CD14-positive monocyte (primary cell): Measurements from ENCODE around the gene FFAR2. TPM values are rescaled to one million over a fixed set of nuclear protein-coding genes. Genes with fewer than 3 reads are reported as not detected.

Source experiments
- DNase-seq, 3 donors: peaks; one replicate each; pipeline ENCODE4 v3.0.0-alpha.2; 2011 to 2022
- H2AFZ ChIP-seq: 2 replicates; pipeline ENCODE4 v1.6.0; 2012; ENCODE audit warnings: mild to moderate bottlenecking, low read depth, low read length, inconsistent platforms; ENCODE audit not compliant: insufficient read depth, poor library complexity, severe bottlenecking
- H3K27ac ChIP-seq, 2 donors: 1 replicate in 1 of 2; 2 replicates in 1 of 2; pipeline ENCODE4 v1.5.1; 2012 to 2013; ENCODE audit warnings: low read length in 2 of 2, control low read depth in 1 of 2, inconsistent platforms in 1 of 2, low read depth in 1 of 2, mild to moderate bottlenecking in 1 of 2
- H3K27me3 ChIP-seq, 2 donors: one replicate each; pipeline versions ENCODE4 v1.6.0 to v1.6.1; 2011 to 2013; ENCODE audit warnings: low read length in 2 of 2; ENCODE audit not compliant: control insufficient read depth in 2 of 2, insufficient read depth in 2 of 2
- H3K36me3 ChIP-seq, 2 donors: replicated peaks in 1 of 2; 1 replicate in 1 of 2; 2 replicates in 1 of 2; pipeline versions ENCODE4 v1.5.1 to v1.6.1; 2012 to 2013; ENCODE audit warnings: low read length in 2 of 2, control low read depth in 1 of 2, inconsistent platforms in 1 of 2, mild to moderate bottlenecking in 1 of 2; ENCODE audit not compliant: insufficient read depth in 2 of 2, control insufficient read depth in 1 of 2
- H3K4me1 ChIP-seq, 2 donors: 1 replicate in 1 of 2; 2 replicates in 1 of 2; pipeline versions ENCODE4 v1.5.1 to v1.6.1; 2012 to 2013; ENCODE audit warnings: low read length in 2 of 2, control low read depth in 1 of 2, inconsistent platforms in 1 of 2, mild to moderate bottlenecking in 1 of 2, moderate library complexity in 1 of 2; ENCODE audit not compliant: insufficient read depth in 2 of 2, control insufficient read depth in 1 of 2
- H3K4me2 ChIP-seq: replicated peaks from 2 replicates; pipeline ENCODE3; 2012; ENCODE audit warnings: low read length, moderate library complexity, mild to moderate bottlenecking; ENCODE audit not compliant: poor library complexity, severe bottlenecking; ENCODE audit errors: extremely low read depth
- H3K4me3 ChIP-seq, 3 experiments: fragments of 200-600 bp in 1 of 3; sonication (generic) in 1 of 3; replicated peaks in 1 of 3; 1 replicate in 2 of 3; 2 replicates in 1 of 3; pipeline ENCODE4 v1.5.1; 2011 to 2013; ENCODE audit warnings: low read length in 3 of 3, mild to moderate bottlenecking in 3 of 3, control low read depth in 2 of 3, low read depth in 2 of 3, inconsistent platforms in 1 of 3, moderate library complexity in 1 of 3
- H3K79me2 ChIP-seq: 2 replicates; pipeline ENCODE4 v1.6.0; 2012; ENCODE audit warnings: mild to moderate bottlenecking, control low read depth, inconsistent platforms, low read length, moderate library complexity; ENCODE audit not compliant: insufficient read depth
- H3K9ac ChIP-seq: 2 replicates; pipeline ENCODE4 v1.6.0; 2017; ENCODE audit warnings: low read length, mild to moderate bottlenecking; ENCODE audit not compliant: insufficient read depth, poor library complexity, severe bottlenecking
- H3K9me3 ChIP-seq, 2 donors: replicated peaks in 1 of 2; 1 replicate in 1 of 2; 2 replicates in 1 of 2; pipeline versions ENCODE4 v1.5.1 to v1.6.1; 2012 to 2013; ENCODE audit warnings: low read length in 2 of 2, control low read depth in 1 of 2; ENCODE audit not compliant: control insufficient read depth in 1 of 2, insufficient read depth in 1 of 2
- H4K20me1 ChIP-seq: 2 replicates; pipeline ENCODE4 v1.6.0; 2012; ENCODE audit warnings: mild to moderate bottlenecking, low read length, control low read depth, moderate library complexity; ENCODE audit not compliant: insufficient read depth
- H3K27ac Mint-ChIP-seq, 7 donors: one replicate each; pipeline ENCODE4 v1.8.0; 2020; ENCODE audit warnings: mild to moderate bottlenecking in 7 of 7, mixed read lengths in 7 of 7, moderate library complexity in 6 of 7, inconsistent platforms in 2 of 7
- H3K27me3 Mint-ChIP-seq, 3 donors: one replicate each; pipeline ENCODE4 v1.8.0; 2021 to 2022; ENCODE audit warnings: low read depth in 3 of 3, mild to moderate bottlenecking in 3 of 3, mixed read lengths in 3 of 3, moderate library complexity in 3 of 3, inconsistent platforms in 1 of 3
- H3K36me3 Mint-ChIP-seq, 2 donors: one replicate each; pipeline ENCODE4 v1.8.0; 2020; ENCODE audit warnings: mixed read lengths in 2 of 2, inconsistent platforms in 1 of 2, mild to moderate bottlenecking in 1 of 2
- H3K4me1 Mint-ChIP-seq: one replicate; pipeline ENCODE4 v1.8.0; 2020; ENCODE audit warnings: mild to moderate bottlenecking, mixed read lengths
- H3K4me3 Mint-ChIP-seq, 2 donors: one replicate each; pipeline ENCODE4 v1.8.0; 2020; ENCODE audit warnings: mild to moderate bottlenecking in 2 of 2, mixed read lengths in 2 of 2, moderate library complexity in 1 of 2
- H3K9me3 Mint-ChIP-seq, 7 donors: one replicate each; pipeline ENCODE4 v1.8.0; 2020 to 2022; ENCODE audit warnings: mixed read lengths in 7 of 7, mild to moderate bottlenecking in 6 of 7, moderate library complexity in 6 of 7, inconsistent platforms in 2 of 7
- CTCF ChIP-seq: fragments of 200-600 bp; IDR thresholded peaks from one replicate; pipeline ENCODE4 v1.8.0; 2022; ENCODE audit warnings: antibody characterized with exemption, mild to moderate bottlenecking
- WGBS: methylation state at CpG from one replicate; pipeline ENCODE4 v1.1.5; 2013; ENCODE audit warnings: missing lambda C conversion rate; ENCODE audit not compliant: insufficient coverage; 5-methylcytosine and 5-hydroxymethylcytosine counted together
- intact Hi-C, 2 donors: fragments of 100-400 bp; cut with micrococcal nuclease; formaldehyde crosslinking; loops; one replicate each; pipeline versions ENCODE4 v1.15.0 to v1.15.1; 2023
- polyA plus RNA-seq, 3 donors: library from polyadenylated mRNA; depleted of rRNA in 1 of 3; unstranded in 2 of 3; stranded (reverse) in 1 of 3; fragments of 300-500 nt in 2 of 3; fragments of >200 nt in 1 of 3; fragmentation: Illumina TruSeq in 2 of 3; gene quantifications; 1 replicate in 2 of 3; 2 replicates in 1 of 3; pipeline ENCODE4 v1.2.3, GENCODE V29; 2012 to 2021

Gene FFAR2
- polyA plus RNA-seq, 3 donors, result 5.7 to 38.7 (median 10.8) TPM

DNA sequence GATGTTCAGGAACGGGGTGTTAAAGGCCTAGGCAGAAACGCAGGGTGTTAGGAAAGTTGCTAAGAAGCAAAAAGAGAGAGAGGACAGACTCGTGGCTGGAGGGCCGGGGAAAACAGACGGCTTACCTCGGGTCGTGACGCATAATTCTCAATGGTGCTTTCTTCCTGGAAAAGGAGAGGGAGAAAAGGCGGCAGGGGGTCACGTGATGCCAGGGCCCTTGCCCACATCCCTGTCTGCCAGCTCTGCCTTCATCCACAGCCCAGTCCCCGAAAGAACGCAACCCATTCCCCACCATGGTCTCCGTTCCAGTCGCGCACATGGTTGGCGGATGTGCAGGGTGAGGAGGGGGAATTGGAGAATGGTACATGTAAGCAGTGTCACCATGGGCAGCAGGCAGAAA, 40.6 kb downstream of the FFAR2 start:
- Histone ChIP-seq H3K79me2 (no peaks in the 10 kb centered on the region), H4K20me1 (no peaks in the 10 kb centered on the region), H3K4me1 (no peaks in the 10 kb centered on the region), H3K9ac (no peak overlapping the region), H3K36me3 (no peaks in the 10 kb centered on the region), H3K27ac (no peak overlapping the region), H3K4me2 (no peak overlapping the region), H2AFZ (no peak overlapping the region), H3K27me3 (peaks cover 0 to 7% of the 10 kb centered on the region in 2 donors), H3K9me3 (no peaks in the 10 kb centered on the region), H3K4me3 (no peak overlapping the region)
- Mint-ChIP-seq H3K4me1 (no peaks in the 10 kb centered on the region), H3K36me3 (no peaks in the 10 kb centered on the region), H3K27ac (no peak overlapping the region), H3K27me3 (peaks cover 20 to 26% (median 22%) of the 10 kb centered on the region in 3 donors), H3K4me3 (no peak overlapping the region), H3K9me3 (no peaks in the 10 kb centered on the region)
- intact Hi-C loops, result no loop called here
- 88% methylated on average over 9 of the region's 16 CpGs for WGBS
- DNase-seq, result no peak
- TF ChIP-seq CTCF, result no peak

DNA sequence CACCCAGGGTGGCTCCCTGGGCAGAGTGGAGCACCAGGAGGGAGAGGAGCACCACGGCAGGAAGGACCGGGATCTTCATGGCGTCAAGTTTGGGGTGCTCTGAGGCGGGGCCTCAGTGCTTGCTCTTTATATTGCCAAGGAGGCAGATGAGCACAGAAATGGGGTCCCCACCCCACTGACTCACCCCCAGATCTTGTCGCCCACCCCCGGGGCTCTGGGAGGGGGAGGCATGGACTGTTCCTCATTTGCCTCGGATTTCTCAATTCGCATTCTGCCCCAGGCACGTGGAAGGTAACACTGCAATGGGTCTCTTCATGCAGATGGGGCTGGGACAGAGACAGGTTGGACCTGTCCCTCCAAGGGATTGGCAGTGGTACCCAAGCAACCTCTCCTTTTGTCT, 42.3 kb downstream of the FFAR2 start, which contains the start of gene KRTDAP:
Gene KRTDAP, minus strand, starts transcription at position 101 of the 400 bp plus-strand sequence. Its CDS starts 22 bp downstream, at position 79.
- Histone ChIP-seq H3K9me3 (no peaks in the 10 kb centered on the region), H3K4me2 (no peak within 1 kb of the TSS), H3K9ac (no peak within 1 kb of the TSS), H4K20me1 (no peaks in the 10 kb centered on the region), H2AFZ (no peak within 1 kb of the TSS), H3K36me3 (no peaks in the 10 kb centered on the region), H3K27me3 (peaks cover 0 to 7% of the 10 kb centered on the region in 2 donors), H3K4me1 (peaks cover 0 to 4% of the 10 kb centered on the region in 2 donors), H3K27ac (no peak within 1 kb of the TSS), H3K79me2 (no peaks in the 10 kb centered on the region), H3K4me3 (no peak within 1 kb of the TSS)
- TF ChIP-seq CTCF, result no peak
- peaks cover 5% of the 10 kb centered on the region for H3K4me1 Mint-ChIP-seq
- H3K27ac Mint-ChIP-seq, result peak within 1 kb of the TSS in 2 of 7 donors; percentile 7 to 60
- H3K4me3 Mint-ChIP-seq, result peak within 1 kb of the TSS in 1 of 2 donors; percentile 36
- WGBS, result 62% methylated on average over 4 of the region's 9 CpGs
- H3K9me3 Mint-ChIP-seq, result peaks cover 0 to 2% (median 0%) of the 10 kb centered on the region in 7 donors
- no peaks in the 10 kb centered on the region for H3K36me3 Mint-ChIP-seq
- H3K27me3 Mint-ChIP-seq, result peaks cover 19 to 21% (median 21%) of the 10 kb centered on the region in 3 donors
- no peak for DNase-seq
- intact Hi-C loops, result loop anchor here in 1 of 2 donors (10.0 kb wide), 1 partner anchor 136 kb away; the partner anchor contains the start of gene FFAR3
